Spleen (tissue), 11 donors: ENCODE results near the gene STXBP4. TPM values are rescaled to one million over a fixed set of nuclear protein-coding genes. Genes with fewer than 3 reads are reported as not detected.

Source experiments
- DNase-seq: peaks from one replicate; pipeline ENCODE4 v3.0.0-alpha.2; 2020
- H3K27ac ChIP-seq, 8 donors: fragments of 200-600 bp; sonication (generic) in 7 of 8; 1 replicate in 4 of 8; 2 replicates in 4 of 8; pipeline versions ENCODE4 v1.5.0 to v1.8.0; 2016 to 2021; ENCODE audit warnings: inconsistent platforms in 4 of 8, mild to moderate bottlenecking in 4 of 8, moderate library complexity in 1 of 8
- H3K27me3 ChIP-seq, 7 donors: fragments of 200-600 bp; sonication (generic) in 6 of 7; replicated peaks in 1 of 7; 1 replicate in 4 of 7; 2 replicates in 3 of 7; pipeline versions ENCODE4 v1.5.0 to v1.8.0; 2016 to 2021; ENCODE audit warnings: inconsistent platforms in 3 of 7, mild to moderate bottlenecking in 1 of 7
- H3K36me3 ChIP-seq, 6 donors: fragments of 200-600 bp; sonication (generic) in 5 of 6; 1 replicate in 4 of 6; 2 replicates in 2 of 6; pipeline versions ENCODE4 v1.5.0 to v1.8.0; 2016 to 2021; ENCODE audit warnings: inconsistent platforms in 2 of 6
- H3K4me1 ChIP-seq, 6 donors: fragments of 200-600 bp; sonication (generic) in 5 of 6; 1 replicate in 3 of 6; 2 replicates in 3 of 6; pipeline versions ENCODE4 v1.5.0 to v1.8.0; 2016 to 2021; ENCODE audit warnings: inconsistent platforms in 3 of 6
- H3K4me3 ChIP-seq, 8 donors: fragments of 200-600 bp; sonication (generic) in 7 of 8; 1 replicate in 4 of 8; 2 replicates in 4 of 8; pipeline versions ENCODE4 v1.5.0 to v1.8.0; 2016 to 2021; ENCODE audit warnings: inconsistent platforms in 4 of 8, mild to moderate bottlenecking in 4 of 8, moderate library complexity in 2 of 8
- H3K9me3 ChIP-seq, 8 donors: fragments of 200-600 bp; sonication (generic) in 7 of 8; 1 replicate in 4 of 8; 2 replicates in 4 of 8; pipeline versions ENCODE4 v1.5.0 to v1.8.0; 2016 to 2021; ENCODE audit warnings: inconsistent platforms in 4 of 8
- POLR2A ChIP-seq, 3 donors: fragments of 450-650 bp; IDR thresholded peaks; one replicate each; pipeline ENCODE4 v1.5.1; 2017; ENCODE audit warnings: antibody characterized with exemption in 3 of 3, mild to moderate bottlenecking in 1 of 3
- POLR2AphosphoS5 ChIP-seq, 3 donors: sonication (generic); formaldehyde crosslinking; IDR thresholded peaks; one replicate each; pipeline ENCODE4 v1.5.1; 2017; ENCODE audit warnings: antibody characterized with exemption in 3 of 3
- WGBS, 5 donors: extraction: QIAGEN DNeasy Blood & Tissue Kit in 3 of 5; methylation state at CpG; one replicate each; pipeline versions ENCODE4 v1.1.5 to v1.1.7; 2013 to 2018; 5-methylcytosine and 5-hydroxymethylcytosine counted together
- intact Hi-C: fragments of 100-400 bp; cut with DNase I; formaldehyde crosslinking; loops from one replicate; pipeline ENCODE4 v1.15.0; 2023; ENCODE audit warnings: low total_unique reads
- polyA plus RNA-seq, 3 donors: library from polyadenylated mRNA; stranded (reverse); fragments of 200-250 nt; gene quantifications; one replicate each; pipeline ENCODE4 v1.2.1, GENCODE V29; 2013
- total RNA-seq, 7 donors: library from RNA; depleted of rRNA in 3 of 7; stranded (reverse); fragments of >200 nt in 3 of 7; fragmentation: NEBNext Ultra II Directional in 4 of 7; extraction: Animal tissue kit (Norgen Biotek cat#: 25700) in 4 of 7; gene quantifications; one replicate each; pipeline versions ENCODE4 v1.1.0 to v1.2.1, GENCODE V29; 2016 to 2021
- TF ChIP-seq, protein P1 (sequence below), 11 experiments: fragments of 200-600 bp in 7 of 11; fragments of 450-650 bp in 4 of 11; sonication (generic) in 4 of 11; IDR thresholded peaks in 8 of 11; conservative IDR thresholded peaks in 3 of 11; 1 replicate in 7 of 11; 2 replicates in 4 of 11; pipeline versions ENCODE4 v1.4.0 to v1.8.0; 2016 to 2021; ENCODE audit warnings: antibody characterized with exemption in 11 of 11, inconsistent platforms in 4 of 11, mild to moderate bottlenecking in 1 of 11
- donor health status: healthy with polysubstance abuse.
- donor health status: DM: no; HTN: no; CAD: no; lungs with moderate emphysema.
- donor health status: DM: no; HTN: no; CAD: no.
- donor health status: Bipolar disorder and iron deficiency.
- donor health status: healthy.
- donor health status: DM: no; HTN: no; CAD: no.
- donor health status: DM: yes; HTN: yes; CAD: no.

Gene STXBP4
- total and polyA plus RNA-seq, 10 donors = 0.67 to 45.5 (median 7.3) TPM

GRCh38 chr17:55171634-55172328 lies 203.2 kb downstream of the STXBP4 start:
- Histone ChIP-seq H3K4me3 (no peak overlapping the region), H3K27me3 (no peaks in the 10 kb centered on the region), H3K4me1 (peaks cover 0 to 32% (median 13%) of the 10 kb centered on the region in 6 donors), H3K9me3 (peaks cover 0 to 13% (median 7%) of the 10 kb centered on the region in 8 donors), H3K36me3 (no peaks in the 10 kb centered on the region), H3K27ac (no peak overlapping the region)
- DNase-seq = no peak
- TF ChIP-seq POLR2A (IDR thresholded peaks at IDR 0.05) (no peak), POLR2AphosphoS5 (IDR thresholded peaks at IDR 0.05) (no peak)
- TF ChIP-seq, protein P1, sequence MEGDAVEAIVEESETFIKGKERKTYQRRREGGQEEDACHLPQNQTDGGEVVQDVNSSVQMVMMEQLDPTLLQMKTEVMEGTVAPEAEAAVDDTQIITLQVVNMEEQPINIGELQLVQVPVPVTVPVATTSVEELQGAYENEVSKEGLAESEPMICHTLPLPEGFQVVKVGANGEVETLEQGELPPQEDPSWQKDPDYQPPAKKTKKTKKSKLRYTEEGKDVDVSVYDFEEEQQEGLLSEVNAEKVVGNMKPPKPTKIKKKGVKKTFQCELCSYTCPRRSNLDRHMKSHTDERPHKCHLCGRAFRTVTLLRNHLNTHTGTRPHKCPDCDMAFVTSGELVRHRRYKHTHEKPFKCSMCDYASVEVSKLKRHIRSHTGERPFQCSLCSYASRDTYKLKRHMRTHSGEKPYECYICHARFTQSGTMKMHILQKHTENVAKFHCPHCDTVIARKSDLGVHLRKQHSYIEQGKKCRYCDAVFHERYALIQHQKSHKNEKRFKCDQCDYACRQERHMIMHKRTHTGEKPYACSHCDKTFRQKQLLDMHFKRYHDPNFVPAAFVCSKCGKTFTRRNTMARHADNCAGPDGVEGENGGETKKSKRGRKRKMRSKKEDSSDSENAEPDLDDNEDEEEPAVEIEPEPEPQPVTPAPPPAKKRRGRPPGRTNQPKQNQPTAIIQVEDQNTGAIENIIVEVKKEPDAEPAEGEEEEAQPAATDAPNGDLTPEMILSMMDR (IDR thresholded peaks at IDR 0.05 in 8 of 11, conservative IDR thresholded peaks at IDR 0.05 in 3 of 11) = no peak
- intact Hi-C loops = no loop called here
- 80 to 93% (median 93%) methylated on average over 4 of the region's 4 CpGs for WGBS, 5 donors

DNA sequence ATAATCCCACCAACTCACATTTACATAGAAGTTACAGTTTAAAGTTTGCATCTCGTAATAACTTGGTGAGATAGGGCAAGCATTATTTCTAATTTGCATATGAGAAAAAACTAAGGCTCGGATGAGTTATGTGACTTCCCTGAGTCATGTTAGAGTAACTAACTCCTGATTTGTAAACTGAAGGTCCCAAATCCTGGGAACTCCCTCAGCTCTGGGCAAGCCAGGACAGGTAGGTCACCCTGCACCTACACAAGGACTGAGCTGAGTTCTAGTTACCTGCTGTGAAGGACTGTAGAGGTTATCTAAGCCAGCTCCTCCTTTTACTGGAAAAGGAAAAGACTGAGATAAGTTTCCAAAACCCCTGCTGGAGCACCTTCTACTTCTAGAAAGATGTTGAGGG lies 204.0 kb downstream of the STXBP4 start:
- 60 to 79% (median 68%) methylated on average over 2 of the region's 2 CpGs for WGBS, 5 donors
- Histone ChIP-seq H3K4me1 (peaks cover 0 to 33% (median 13%) of the 10 kb centered on the region in 6 donors), H3K27me3 (no peaks in the 10 kb centered on the region), H3K36me3 (no peaks in the 10 kb centered on the region), H3K9me3 (peaks cover 0 to 13% (median 7%) of the 10 kb centered on the region in 8 donors), H3K27ac (no peak overlapping the region), H3K4me3 (no peak overlapping the region)
- no peak for DNase-seq
- no peak for TF ChIP-seq POLR2AphosphoS5 (IDR thresholded peaks at IDR 0.05)
- no peak for TF ChIP-seq POLR2A (IDR thresholded peaks at IDR 0.05)
- TF ChIP-seq, protein P1 (IDR thresholded peaks at IDR 0.05 in 8 of 11, conservative IDR thresholded peaks at IDR 0.05 in 3 of 11) = no peak
- intact Hi-C loops = no loop called here

- Histone ChIP-seq H3K4me3 (no peak overlapping the region), H3K27me3 (no peaks in the 10 kb centered on the region), H3K4me1 (peaks cover 0 to 25% (median 11%) of the 10 kb centered on the region in 6 donors), H3K36me3 (no peaks in the 10 kb centered on the region), H3K27ac (no peak overlapping the region), H3K9me3 (peaks cover 0 to 13% (median 7%) of the 10 kb centered on the region in 8 donors)
- TF ChIP-seq POLR2A (IDR thresholded peaks at IDR 0.05) (no peak), POLR2AphosphoS5 (IDR thresholded peaks at IDR 0.05) (no peak)
- TF ChIP-seq, protein P1 (IDR thresholded peaks at IDR 0.05 in 8 of 11, conservative IDR thresholded peaks at IDR 0.05 in 3 of 11) = no peak
- 87 to 97% (median 92%) methylated on average over 1 of the region's 1 CpG for WGBS, 5 donors
- DNase-seq = no peak
- intact Hi-C loops = no loop called here
These were observed 205.6 kb downstream of the STXBP4 start for GRCh38 chr17:55174133-55174532.

GRCh38 chr17:55175788-55176427 lies 207.3 kb downstream of the STXBP4 start:
- 28 to 43% (median 30%) methylated on average over 6 of the region's 6 CpGs for WGBS, 5 donors

More at GRCh38 chr17:55175788-55176427, 207.3 kb downstream of the STXBP4 start:
- peaks cover 0 to 13% (median 7%) of the 10 kb centered on the region in 8 donors for H3K9me3 ChIP-seq
- peak overlapping the region in 4 of 8 donors; percentile 20 to 33 (median 28) for H3K27ac ChIP-seq
- intact Hi-C loops = no loop called here
- no peak overlapping the region for H3K4me3 ChIP-seq
- H3K36me3 ChIP-seq = no peaks in the 10 kb centered on the region
- no peaks in the 10 kb centered on the region for H3K27me3 ChIP-seq
- peaks cover 0 to 19% (median 11%) of the 10 kb centered on the region in 6 donors for H3K4me1 ChIP-seq
- TF ChIP-seq POLR2AphosphoS5 (IDR thresholded peaks at IDR 0.05) (no peak), POLR2A (IDR thresholded peaks at IDR 0.05) (no peak)
- TF ChIP-seq, protein P1 (IDR thresholded peaks at IDR 0.05 in 8 of 11, conservative IDR thresholded peaks at IDR 0.05 in 3 of 11) = no peak
- no peak for DNase-seq
